ENCODE data around the gene OR11G2. TPM values are rescaled to one million over a fixed set of nuclear protein-coding genes. Genes with fewer than 3 reads are reported as not detected.
"Not testable (repeated sequence)": the region's sequence is repeated elsewhere in the genome, so short reads cannot be mapped to it uniquely, and the experiment has no call there.

Gene OR11G2
- total RNA-seq, 6 donors from 2014 or later: not detected

DNA sequence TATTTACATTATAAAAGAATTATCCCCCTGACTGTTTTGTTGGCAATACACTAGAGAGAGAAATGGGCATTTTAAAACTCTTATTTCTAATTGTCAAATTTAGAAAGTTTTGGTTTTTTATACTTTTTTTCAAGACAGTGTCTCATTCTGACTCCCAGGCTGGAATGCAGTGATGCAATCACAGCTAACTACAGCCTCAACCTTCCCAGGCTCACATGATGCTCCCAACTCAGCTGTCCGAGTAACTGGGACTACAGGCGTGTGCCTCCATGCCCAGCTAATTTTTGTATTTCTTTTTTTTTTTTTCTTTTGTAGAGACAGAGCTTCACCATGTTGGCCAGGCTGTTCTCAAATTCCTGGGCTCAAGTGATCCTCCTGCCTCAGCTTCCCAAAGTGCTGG lies 24.5 kb downstream of the OR11G2 start:
- ATAC-seq (ENCODE audit: low FRiP score in 2 of 2): no peak
- WGBS, 2 donors: 81 to 83% methylated on average over 2 of the region's 2 CpGs
- no peak for TF ChIP-seq POLR2AphosphoS5 (IDR thresholded peaks at IDR 0.05)
- TF ChIP-seq, protein P1, sequence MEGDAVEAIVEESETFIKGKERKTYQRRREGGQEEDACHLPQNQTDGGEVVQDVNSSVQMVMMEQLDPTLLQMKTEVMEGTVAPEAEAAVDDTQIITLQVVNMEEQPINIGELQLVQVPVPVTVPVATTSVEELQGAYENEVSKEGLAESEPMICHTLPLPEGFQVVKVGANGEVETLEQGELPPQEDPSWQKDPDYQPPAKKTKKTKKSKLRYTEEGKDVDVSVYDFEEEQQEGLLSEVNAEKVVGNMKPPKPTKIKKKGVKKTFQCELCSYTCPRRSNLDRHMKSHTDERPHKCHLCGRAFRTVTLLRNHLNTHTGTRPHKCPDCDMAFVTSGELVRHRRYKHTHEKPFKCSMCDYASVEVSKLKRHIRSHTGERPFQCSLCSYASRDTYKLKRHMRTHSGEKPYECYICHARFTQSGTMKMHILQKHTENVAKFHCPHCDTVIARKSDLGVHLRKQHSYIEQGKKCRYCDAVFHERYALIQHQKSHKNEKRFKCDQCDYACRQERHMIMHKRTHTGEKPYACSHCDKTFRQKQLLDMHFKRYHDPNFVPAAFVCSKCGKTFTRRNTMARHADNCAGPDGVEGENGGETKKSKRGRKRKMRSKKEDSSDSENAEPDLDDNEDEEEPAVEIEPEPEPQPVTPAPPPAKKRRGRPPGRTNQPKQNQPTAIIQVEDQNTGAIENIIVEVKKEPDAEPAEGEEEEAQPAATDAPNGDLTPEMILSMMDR (IDR thresholded peaks at IDR 0.05): no peak
- TF ChIP-seq EP300 (IDR thresholded peaks at IDR 0.05): no peak
- no peak for TF ChIP-seq POLR2A (IDR thresholded peaks at IDR 0.05)

DNA sequence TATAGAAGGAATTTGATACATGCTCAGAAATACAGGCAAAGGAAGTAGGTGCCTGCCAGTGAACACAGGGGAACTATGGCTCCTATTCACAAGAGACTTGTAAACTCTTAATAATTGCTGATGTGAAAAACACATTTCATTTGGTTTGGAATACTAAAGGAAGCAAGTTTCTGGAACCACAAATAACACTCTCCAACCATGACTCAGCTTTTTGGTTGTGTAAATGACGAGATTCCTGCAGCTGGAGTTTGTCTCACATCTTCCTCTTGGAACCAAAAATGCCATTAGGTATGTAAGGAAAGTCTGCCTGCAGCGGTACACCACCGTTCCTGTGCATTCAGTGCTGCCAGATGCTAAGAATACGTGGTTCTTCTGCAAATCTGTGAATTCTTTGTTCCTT lies 28.3 kb downstream of the OR11G2 start:
- Histone ChIP-seq H3K9me3 (no peaks in the 10 kb centered on the region), H3K4me1 (no peaks in the 10 kb centered on the region), H3K36me3 (no peaks in the 10 kb centered on the region), H3K27ac (no peak overlapping the region), H3K27me3 (no peaks in the 10 kb centered on the region), H3K4me3 (no peak overlapping the region)
- no peak for ATAC-seq (ENCODE audit: low FRiP score in 2 of 2)
- no peak for DNase-seq
- TF ChIP-seq EP300 (IDR thresholded peaks at IDR 0.05) (no peak), POLR2AphosphoS5 (IDR thresholded peaks at IDR 0.05) (no peak), POLR2A (IDR thresholded peaks at IDR 0.05) (no peak)
- TF ChIP-seq, protein P1 (IDR thresholded peaks at IDR 0.05): no peak
- WGBS, 2 donors: 44 to 46% methylated on average over 4 of the region's 4 CpGs

More for the DNA sequence above, 24.5 kb downstream of the OR11G2 start:
- Histone ChIP-seq H3K4me1 (no peaks in the 10 kb centered on the region), H3K36me3 (no peaks in the 10 kb centered on the region), H3K27me3 (no peaks in the 10 kb centered on the region), H3K4me3 (no peak overlapping the region), H3K27ac (no peak overlapping the region), H3K9me3 (no peaks in the 10 kb centered on the region)
- no peak for DNase-seq

DNA sequence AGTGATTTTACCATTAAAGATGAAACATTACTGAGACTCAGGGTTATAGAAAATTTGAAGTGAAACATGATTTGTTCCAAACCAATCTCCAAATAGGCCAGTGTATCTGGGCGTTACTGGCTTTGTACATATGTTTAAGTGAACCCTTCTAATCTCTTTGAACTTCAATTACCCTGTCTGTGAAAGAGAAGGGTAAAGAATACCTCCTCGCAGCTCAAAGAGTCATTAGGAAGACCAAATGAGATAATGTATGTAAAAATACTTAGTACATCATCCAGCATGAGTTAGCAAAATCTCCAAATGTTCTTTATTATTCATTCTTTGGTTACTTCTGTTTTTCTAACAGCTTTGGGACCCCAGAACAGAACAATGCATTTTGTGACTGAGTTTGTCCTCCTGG lies 32.7 kb downstream of the OR11G2 start, which contains the start of gene OR11H6:
Gene OR11H6 (plus strand): TSS at position 301 of the 400 bp plus-strand sequence. CDS start 0 bp downstream, at position 301.
- no peak within 1 kb of the TSS for H3K4me3 ChIP-seq
- ATAC-seq (ENCODE audit: low FRiP score in 2 of 2) (no peak), DNase-seq (no peak)
- no peaks in the 10 kb centered on the region for H3K4me1 ChIP-seq
- no peaks in the 10 kb centered on the region for H3K36me3 ChIP-seq
- H3K27me3 ChIP-seq: no peaks in the 10 kb centered on the region
- H3K27ac ChIP-seq: no peak within 1 kb of the TSS
- TF ChIP-seq, protein P1 (IDR thresholded peaks at IDR 0.05): no peak
- no peak for TF ChIP-seq POLR2AphosphoS5 (IDR thresholded peaks at IDR 0.05)
- H3K9me3 ChIP-seq: no peaks in the 10 kb centered on the region
- 37 to 50% methylated on average over 2 of the region's 2 CpGs for WGBS, 2 donors

DNA sequence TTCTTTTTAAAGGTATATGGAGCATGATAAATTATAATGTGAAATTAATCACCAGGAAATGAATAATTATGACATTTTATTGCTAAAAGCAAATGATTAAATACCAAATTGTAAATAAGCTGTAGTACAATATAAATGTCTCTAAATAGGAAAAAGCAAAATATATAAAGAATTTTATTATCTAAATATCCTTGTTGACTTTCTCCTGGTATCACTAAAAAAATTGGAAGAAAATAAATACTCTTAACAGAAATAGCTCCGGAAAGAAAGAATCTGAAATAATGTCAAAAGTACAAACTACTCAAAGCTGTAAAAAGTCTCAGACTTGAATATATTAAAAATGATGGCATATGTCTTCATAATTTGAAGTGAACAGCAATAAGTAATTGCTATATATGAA lies 38.0 kb downstream of the OR11G2 start, which contains the start of gene OR11H7:
Gene OR11H7 (plus strand): TSS at position 301 of the 400 bp plus-strand sequence.
- WGBS, 2 donors: 58 to 82% methylated on average over 1 of the region's 1 CpG
- H3K9me3 ChIP-seq: peaks cover 0 to 11% (median 2%) of the 10 kb centered on the region in 4 donors
- H3K27me3 ChIP-seq: no peaks in the 10 kb centered on the region
- H3K4me1 ChIP-seq: no peaks in the 10 kb centered on the region
- no peak within 1 kb of the TSS for H3K4me3 ChIP-seq
- TF ChIP-seq, protein P1 (IDR thresholded peaks at IDR 0.05): no peak
- TF ChIP-seq POLR2A (IDR thresholded peaks at IDR 0.05) (no peak), EP300 (IDR thresholded peaks at IDR 0.05) (no peak), POLR2AphosphoS5 (IDR thresholded peaks at IDR 0.05) (no peak)
- DNase-seq (no peak), ATAC-seq (ENCODE audit: low FRiP score in 2 of 2) (no peak)
- no peak within 1 kb of the TSS for H3K27ac ChIP-seq
- no peaks in the 10 kb centered on the region for H3K36me3 ChIP-seq

DNA sequence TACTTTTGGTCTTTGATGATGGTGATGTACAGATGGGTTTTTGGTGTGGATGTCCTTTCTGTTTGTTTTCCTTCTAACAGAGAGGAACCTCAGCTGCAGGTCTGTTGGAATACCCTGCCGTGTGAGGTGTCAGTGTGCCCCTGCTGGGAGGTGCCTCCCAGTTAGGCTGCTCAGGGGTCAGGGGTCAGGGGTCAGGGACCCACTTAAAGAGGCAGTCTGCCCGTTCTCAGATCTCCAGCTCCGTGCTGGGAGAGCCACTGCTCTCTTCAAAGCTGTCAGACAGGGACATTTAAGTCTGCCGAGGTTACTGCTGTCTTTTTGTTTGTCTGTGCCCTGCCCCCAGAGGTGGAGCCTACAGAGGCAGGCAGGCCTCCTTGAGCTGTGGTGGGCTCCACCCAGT lies 44.7 kb downstream of the OR11G2 start:
- WGBS, 2 donors: 50 to 100% methylated on average over 1 to 4 of the region's 4 CpGs
- H3K27ac ChIP-seq; H3K4me3 ChIP-seq; H3K9me3 ChIP-seq; ATAC-seq (ENCODE audit: low FRiP score in 2 of 2); H3K36me3 ChIP-seq; DNase-seq; H3K4me1 ChIP-seq; H3K27me3 ChIP-seq: not testable (repeated sequence)

Data from upper lobe of left lung (tissue), 6 donors.